Measurements from ENCODE around the gene DIABLO.

GRCh38 chr12:122185494-122186082 lies 40.3 kb downstream of the DIABLO start:
- no peak for TF ChIP-seq SRF (IDR thresholded peaks at IDR 0.05; ENCODE audit: low read depth)
- no peak for TF ChIP-seq CTCF (IDR thresholded peaks at IDR 0.05 in 2 of 3, conservative IDR thresholded peaks at IDR 0.05 in 1 of 3; ENCODE audit: borderline replicate concordance in 1 of 3, insufficient read depth in 1 of 3, low read depth in 2 of 3, low read length in 2 of 3)
- TF ChIP-seq MAX (IDR thresholded peaks at IDR 0.05) = no peak
- TF ChIP-seq EZH2 (IDR thresholded peaks at IDR 0.05) = no peak
- TF ChIP-seq YY1 (IDR thresholded peaks at IDR 0.05; ENCODE audit: extremely low read depth, insufficient replicate concordance, low read depth, low read length) = no peak
- TF ChIP-seq ZNF274 (IDR thresholded peaks at IDR 0.05; ENCODE audit: low read depth, low read length) = no peak

Data from HCT116 (cell line).